ENCODE results near the gene COL5A1. TPM values are rescaled to one million over a fixed set of nuclear protein-coding genes. Genes with fewer than 3 reads are reported as not detected.

The COL5A1 gene
- total RNA-seq, 1 donor from 2014 or later: 2.8 TPM

- no peak for DNase-seq (ENCODE audit: low read depth in 2 of 2)
Observed at GRCh38 chr9:134725605-134725940, 84.0 kb downstream of the COL5A1 start.

GRCh38 chr9:134726026-134726721 lies 84.6 kb downstream of the COL5A1 start:
- DNase-seq (ENCODE audit: low read depth in 2 of 2): no peak

DNA sequence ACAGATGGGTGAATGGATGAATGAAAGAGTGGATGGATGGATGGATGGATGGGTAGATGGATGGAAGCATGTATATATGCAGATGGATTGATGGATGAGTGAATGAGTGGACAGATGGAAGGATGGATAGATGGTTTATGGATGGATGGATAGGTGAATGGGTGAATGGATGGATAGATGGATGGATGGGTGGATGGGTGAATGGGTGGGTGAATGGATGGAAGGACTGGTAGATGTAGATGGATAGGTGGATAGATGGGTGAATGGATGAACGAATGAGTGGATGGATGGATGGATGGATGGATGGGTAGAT lies 85.1 kb downstream of the COL5A1 start:
- DNase-seq (ENCODE audit: low read depth in 2 of 2): no peak

- no peak for DNase-seq (ENCODE audit: low read depth in 2 of 2)
Observed at GRCh38 chr9:134728021-134728795, 86.6 kb downstream of the COL5A1 start.

DNA sequence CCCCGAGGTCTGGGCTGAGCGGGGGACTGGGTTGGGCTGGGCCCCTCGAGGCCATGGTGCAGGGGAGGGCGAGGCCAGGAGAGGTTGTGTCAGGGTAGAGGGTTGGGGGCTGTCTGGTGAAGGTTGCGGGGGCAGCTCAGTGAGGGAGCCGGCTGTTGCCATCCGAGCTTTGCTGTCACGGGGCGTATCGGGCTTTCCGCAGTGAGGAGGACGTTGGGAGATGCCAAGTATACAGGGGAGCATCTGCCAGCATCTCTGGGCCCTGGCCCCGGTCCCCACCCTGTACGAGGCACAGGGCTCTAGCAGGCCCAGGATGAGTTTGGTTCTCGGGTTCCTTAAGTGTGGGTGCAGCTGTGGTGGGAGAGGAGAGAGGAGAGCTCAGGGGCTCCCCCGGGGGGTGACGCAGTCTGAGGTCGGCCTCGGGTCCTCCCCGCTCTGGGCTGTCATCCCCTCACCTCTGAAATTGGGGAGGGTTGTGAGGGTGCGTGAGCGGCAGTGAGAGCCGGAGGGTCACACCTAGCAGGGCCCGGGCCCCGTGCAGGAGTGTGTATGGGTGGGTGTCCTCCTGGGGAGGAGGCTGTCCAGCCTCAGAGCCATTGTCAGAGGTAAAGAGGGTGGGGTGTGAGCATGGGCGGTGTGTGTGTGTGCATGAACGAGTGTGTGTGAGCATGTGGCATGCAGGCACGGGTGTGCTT lies 87.3 kb downstream of the COL5A1 start:
- DNase-seq (ENCODE audit: low read depth in 2 of 2): no peak

- no peak for DNase-seq (ENCODE audit: low read depth in 2 of 2)
Observed at GRCh38 chr9:134730011-134730760, 88.6 kb downstream of the COL5A1 start.

DNA sequence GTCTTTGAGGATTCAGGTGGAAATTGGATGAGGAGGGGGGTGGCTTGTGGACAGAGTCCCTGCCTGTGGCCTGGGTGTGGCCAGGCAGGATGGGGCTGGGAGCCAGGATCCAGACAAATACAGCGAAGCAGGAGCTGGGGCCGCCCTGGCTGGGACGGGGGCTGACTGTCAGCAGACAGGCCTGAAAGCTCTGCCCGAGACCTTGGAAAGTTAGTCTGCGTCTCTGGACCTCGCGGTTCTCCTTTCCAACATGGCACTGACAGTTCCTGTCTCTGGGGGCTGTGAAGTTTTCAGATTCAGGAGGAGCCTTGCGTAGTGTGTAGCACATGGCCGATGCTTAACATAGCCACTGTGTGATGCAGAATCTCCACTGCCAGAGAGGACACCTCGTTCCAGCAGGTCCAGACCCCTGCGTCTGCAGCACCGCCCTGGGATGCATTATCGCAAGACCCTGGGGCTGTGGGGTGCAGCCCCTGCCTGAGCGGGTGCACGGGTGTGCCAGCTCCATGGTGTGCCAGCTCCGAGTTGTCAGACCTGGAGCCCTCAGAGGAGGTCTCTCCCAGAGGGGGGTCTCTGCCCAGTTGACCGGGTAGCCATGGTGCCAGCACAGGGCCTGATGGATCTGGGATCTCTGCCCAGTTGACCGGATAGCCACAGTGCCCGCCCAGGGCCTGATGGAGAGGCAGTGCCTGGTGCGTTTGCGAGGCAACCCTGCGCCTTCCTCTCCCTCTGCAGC lies 89.3 kb downstream of the COL5A1 start:
- no peak for DNase-seq (ENCODE audit: low read depth in 2 of 2)

GRCh38 chr9:134731497-134732391 lies 90.1 kb downstream of the COL5A1 start:
- DNase-seq (ENCODE audit: low read depth in 2 of 2): no peak

- no peak for DNase-seq (ENCODE audit: low read depth in 2 of 2)
Observed at GRCh38 chr9:134732392-134733110, 90.9 kb downstream of the COL5A1 start.

DNA sequence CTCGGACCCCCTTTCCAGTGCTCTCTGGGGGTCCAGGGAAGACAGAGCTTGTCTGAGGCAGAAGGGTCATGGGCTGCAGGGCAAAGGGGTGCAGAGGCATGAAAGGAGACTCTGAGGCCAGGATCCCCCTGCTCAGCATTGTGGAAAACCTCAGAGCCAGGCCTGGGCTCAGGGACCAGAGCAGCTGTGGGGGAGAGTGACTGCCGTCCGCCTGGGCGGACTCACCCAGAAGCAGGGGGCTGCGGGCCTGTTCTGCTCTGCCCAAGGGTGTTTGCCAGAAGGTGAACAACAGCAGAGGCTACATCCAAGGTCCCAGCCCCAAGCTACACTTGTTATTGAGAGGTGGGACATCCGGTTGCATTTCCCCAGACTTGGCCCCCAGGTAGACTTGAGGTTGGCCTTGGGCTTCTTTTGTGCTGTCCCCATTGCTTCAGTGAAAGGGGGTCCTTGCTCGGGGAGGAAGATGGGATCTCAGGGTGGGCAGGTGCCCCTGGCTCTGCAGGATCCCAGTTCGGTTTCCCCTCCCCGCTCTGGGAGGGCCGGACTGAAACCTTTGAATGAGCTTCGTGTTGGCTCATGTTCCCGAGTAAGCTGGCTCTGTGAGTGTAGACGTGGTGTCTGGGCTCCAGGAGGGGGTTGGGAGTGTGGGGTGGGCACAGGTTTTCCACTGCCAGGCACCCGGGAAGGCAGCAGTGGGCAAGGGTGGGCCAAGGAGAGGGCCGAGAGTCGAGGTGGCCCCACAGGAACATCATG lies 92.1 kb downstream of the COL5A1 start:
- DNase-seq (ENCODE audit: low read depth in 2 of 2): no peak

DNA sequence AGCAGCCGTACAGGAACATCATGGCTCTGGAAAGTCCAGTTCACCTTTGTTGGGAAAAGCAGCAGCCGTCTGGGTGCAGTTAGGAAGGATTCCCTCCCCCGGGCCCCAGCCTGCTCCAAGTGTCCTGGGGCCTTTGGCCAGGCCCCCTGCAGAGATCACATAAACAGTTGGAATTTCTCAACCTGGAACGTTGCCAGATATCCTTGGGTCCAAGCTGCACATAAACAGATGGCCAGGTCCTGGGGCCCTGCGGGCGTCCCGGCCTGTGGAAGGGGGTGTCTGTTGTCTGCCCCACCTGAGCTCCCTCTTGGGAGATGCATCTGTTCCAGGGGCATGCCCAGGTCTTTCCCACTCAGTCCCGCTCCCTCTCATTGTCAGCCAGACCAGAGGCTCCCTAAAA lies 92.7 kb downstream of the COL5A1 start:
- peak; percentile 11 to 38 for DNase-seq (ENCODE audit: low read depth in 2 of 2)

- no peak for DNase-seq (ENCODE audit: low read depth in 2 of 2)
Observed at GRCh38 chr9:134735441-134736175, 94.0 kb downstream of the COL5A1 start.

DNA sequence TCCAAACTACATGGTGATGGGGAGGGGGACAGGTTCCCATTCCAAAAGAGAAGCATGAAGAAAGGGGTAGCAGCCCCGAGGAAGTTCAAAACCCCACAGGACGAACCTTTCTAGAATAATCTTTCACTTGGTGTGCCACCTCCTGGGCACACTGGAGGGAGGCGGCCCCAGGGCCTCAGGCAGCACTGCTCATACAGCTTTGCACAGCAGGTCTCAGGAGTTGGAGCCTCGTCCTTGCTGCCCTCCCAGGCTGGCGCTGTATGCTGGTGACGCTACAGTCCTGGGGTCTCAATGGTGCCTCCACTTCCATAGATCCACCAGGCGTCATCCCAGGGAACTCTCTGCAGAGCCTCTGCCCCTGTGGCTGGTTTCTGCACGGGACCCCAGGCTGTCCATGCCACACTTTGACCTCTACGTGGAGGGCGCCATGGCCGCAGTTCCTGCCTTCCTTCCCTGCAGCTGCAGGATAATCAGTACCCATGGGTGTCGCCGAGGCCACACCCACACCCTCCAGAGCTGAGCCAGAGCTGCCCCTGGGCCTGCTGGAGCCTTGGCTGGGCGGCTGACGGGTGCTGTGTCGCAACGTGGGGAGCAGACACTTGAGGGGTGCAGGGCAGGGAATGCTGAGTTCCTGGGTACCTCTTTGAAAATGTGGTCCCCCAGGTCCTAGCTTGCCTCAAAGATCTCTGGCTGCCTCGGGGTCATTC lies 95.3 kb downstream of the COL5A1 start:
- DNase-seq (ENCODE audit: low read depth in 2 of 2): no peak

DNA sequence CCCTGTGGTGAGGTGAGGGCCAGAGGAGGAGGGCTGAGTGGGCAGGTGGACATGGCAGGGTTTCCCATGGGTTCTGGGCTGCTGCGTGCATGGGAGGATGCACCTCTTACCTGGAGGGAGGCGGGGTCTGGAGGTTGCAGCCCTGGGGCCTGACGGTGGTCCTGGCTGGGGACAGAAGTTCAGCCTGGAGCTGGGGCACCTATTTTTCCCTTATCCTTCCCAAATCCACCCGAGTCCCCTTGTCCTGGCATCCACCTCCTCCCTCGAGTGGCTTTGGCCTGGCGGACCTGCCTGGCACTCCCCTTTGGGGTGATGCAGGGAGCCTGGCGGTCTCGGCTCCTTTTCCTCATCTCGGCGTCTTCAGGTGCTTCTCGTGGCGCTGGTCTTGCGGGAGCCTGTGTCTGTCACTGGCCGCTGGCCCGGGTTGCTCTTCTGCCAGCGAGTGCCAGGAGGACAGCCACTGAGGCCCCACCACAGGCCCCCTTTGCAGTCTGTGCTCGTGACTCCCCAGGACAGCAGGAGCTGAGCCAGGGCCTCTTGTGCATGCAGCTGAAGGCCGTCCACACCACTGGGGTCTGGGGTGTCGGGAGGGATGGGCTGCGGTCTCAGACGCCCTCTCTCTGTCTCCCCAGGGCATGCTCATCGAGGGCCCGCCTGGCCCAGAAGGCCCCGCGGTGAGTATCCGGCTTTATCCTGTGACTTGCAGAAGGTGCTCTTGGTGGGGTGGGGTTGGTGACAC lies 96.4 kb downstream of the COL5A1 start:
- DNase-seq (ENCODE audit: low read depth in 2 of 2): no peak

DNA sequence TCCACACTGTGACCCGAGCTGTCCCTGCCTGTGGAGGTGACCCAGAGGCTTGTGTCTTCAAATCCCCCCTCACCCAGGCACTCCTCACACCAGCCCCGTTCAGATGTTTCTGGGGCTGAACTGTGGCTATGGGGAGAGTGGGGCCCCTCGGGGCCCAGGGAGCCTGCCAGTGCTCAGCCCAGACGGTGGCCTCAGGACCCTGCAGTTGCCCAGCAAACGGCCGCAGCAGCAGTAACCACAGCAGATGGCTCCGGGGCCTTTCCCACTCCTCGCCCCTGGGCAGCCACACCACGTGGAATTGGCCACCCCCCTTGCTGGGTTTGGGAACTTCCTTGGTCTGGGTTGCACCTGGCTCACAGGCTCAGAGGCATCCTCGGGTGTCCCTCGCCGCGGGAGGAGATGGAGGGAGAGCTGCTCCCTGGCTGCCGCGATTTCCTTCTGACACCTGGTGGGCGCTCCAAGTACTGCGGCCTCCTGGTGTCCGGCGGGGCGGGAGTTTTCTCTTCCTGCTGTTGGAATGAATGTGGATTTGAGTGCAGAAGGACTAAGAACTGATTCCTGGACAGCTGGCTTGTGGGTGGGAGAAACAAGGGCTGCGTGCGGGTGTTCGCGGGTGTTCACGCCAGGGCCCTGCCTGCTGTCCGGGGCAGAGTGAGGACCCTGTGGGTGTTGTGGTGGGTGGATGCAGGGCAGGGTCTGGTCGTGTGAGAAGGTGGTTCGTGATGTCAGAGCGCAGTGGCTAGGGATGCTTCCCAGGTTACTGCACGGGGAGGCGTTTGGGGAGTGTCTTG lies 97.5 kb downstream of the COL5A1 start:
- peak; percentile 52 to 72 for DNase-seq (ENCODE audit: low read depth in 2 of 2)

DNA sequence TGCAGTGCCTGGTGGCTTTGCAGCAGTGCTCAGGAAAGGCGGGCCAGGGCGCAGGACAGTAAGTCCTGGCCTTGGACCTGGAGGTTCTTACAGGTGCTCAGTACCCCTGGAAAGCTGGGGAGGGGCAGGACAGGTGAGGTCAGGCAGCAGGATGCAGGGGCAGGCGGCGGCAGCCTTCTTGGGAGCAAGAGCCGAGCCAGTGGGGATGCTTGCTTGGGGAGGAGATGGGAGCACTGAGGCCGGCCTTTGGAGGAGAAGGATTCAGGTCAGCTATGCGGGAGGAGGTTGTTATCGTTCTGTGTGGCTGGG lies 98.0 kb downstream of the COL5A1 start:
- no peak for DNase-seq (ENCODE audit: low read depth in 2 of 2)

Data from lung microvascular endothelial cell (primary cell).